Tibial nerve (tissue), 4 donors: ENCODE measurements around the gene DNAH14. TPM values are rescaled to one million over a fixed set of nuclear protein-coding genes. Genes with fewer than 3 reads are reported as not detected.

Source experiments
- DNase-seq, 2 donors: peaks; one replicate each; pipeline ENCODE4 v3.0.0-alpha.2; 2019; ENCODE audit warnings: low spot score in 2 of 2
- H3K27ac ChIP-seq, 4 donors: fragments of 200-600 bp; sonication (generic) in 3 of 4; one replicate each; pipeline ENCODE4 v1.5.1; 2017 to 2019; ENCODE audit warnings: mild to moderate bottlenecking in 1 of 4
- H3K27me3 ChIP-seq, 2 donors: fragments of 200-600 bp; sonication (generic) in 1 of 2; one replicate each; pipeline versions ENCODE4 v1.5.1 to v1.6.0; 2017 to 2019
- H3K36me3 ChIP-seq, 3 donors: fragments of 200-600 bp; sonication (generic); one replicate each; pipeline ENCODE4 v1.5.1; 2018 to 2019
- H3K4me1 ChIP-seq, 4 donors: fragments of 200-600 bp; sonication (generic) in 3 of 4; one replicate each; pipeline ENCODE4 v1.5.1; 2017 to 2019
- H3K4me3 ChIP-seq, 4 donors: fragments of 200-600 bp; sonication (generic) in 3 of 4; one replicate each; pipeline ENCODE4 v1.5.1; 2017 to 2019; ENCODE audit warnings: mild to moderate bottlenecking in 1 of 4, moderate library complexity in 1 of 4
- H3K9me3 ChIP-seq, 4 donors: fragments of 200-600 bp; sonication (generic) in 3 of 4; one replicate each; pipeline ENCODE4 v1.5.1; 2017 to 2019
- EP300 ChIP-seq, 2 donors: sonication (generic); formaldehyde crosslinking; IDR thresholded peaks; one replicate each; pipeline ENCODE4 v1.6.1; 2017; ENCODE audit warnings: antibody characterized with exemption in 2 of 2, mild to moderate bottlenecking in 1 of 2
- POLR2A ChIP-seq, 2 donors: fragments of 450-650 bp; IDR thresholded peaks; one replicate each; pipeline ENCODE4 v1.6.1; 2017; ENCODE audit warnings: antibody characterized with exemption in 2 of 2, mild to moderate bottlenecking in 2 of 2, moderate library complexity in 2 of 2
- WGBS, 2 donors: methylation state at CpG; one replicate each; pipeline ENCODE4 v1.1.5; 2018; 5-methylcytosine and 5-hydroxymethylcytosine counted together
- total RNA-seq, 4 donors: library from RNA; depleted of rRNA; stranded (reverse); fragments of >200 nt; gene quantifications; one replicate each; pipeline ENCODE4 v1.1.0, GENCODE V29; 2016
- TF ChIP-seq, protein P1 (sequence below), 5 experiments: fragments of 200-600 bp in 3 of 5; fragments of 450-650 bp in 2 of 5; sonication (generic) in 3 of 5; IDR thresholded peaks; one replicate each; pipeline ENCODE4 v1.5.1; 2016 to 2019; ENCODE audit warnings: antibody characterized with exemption in 5 of 5, mild to moderate bottlenecking in 3 of 5, moderate library complexity in 2 of 5

DNAH14 gene
- total RNA-seq, 4 donors from 2014 or later = 1.2 to 6.5 (median 4.4) TPM

DNA sequence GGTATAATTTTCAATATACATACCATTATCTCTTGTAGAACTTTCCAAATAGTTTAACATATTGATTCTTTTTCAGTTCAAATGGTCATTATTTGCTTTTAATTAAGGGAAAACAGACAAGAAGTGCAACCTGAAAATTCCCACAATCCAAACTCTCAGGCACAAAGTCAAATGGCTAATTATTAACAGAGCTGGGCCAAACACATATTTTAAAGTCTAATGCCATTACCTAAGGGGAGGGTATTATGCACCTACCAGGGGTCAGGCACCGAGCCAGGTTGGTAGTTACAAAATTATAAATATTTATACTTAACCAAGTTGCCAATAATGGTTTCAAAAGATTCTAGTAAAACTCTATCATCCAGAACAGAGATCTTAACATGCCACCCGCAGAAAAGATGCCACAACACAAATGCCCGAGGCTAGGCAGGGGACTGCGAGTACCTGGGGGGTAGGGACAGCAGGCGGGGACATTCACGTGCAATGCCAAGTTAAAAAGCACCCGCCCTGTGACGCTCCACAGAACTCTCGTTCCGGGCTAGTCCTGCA lies 483.4 kb downstream of the DNAH14 start:
- H3K4me1 ChIP-seq = peaks cover 0 to 3% (median 0%) of the 10 kb centered on the region in 4 donors
- peaks cover 4 to 84% (median 5%) of the 10 kb centered on the region in 3 donors for H3K36me3 ChIP-seq
- no peaks in the 10 kb centered on the region for H3K9me3 ChIP-seq
- no peaks in the 10 kb centered on the region for H3K27me3 ChIP-seq
- no peak for DNase-seq
- TF ChIP-seq EP300 (IDR thresholded peaks at IDR 0.05) = no peak
- no peak for TF ChIP-seq POLR2A (IDR thresholded peaks at IDR 0.05)
- TF ChIP-seq, protein P1, sequence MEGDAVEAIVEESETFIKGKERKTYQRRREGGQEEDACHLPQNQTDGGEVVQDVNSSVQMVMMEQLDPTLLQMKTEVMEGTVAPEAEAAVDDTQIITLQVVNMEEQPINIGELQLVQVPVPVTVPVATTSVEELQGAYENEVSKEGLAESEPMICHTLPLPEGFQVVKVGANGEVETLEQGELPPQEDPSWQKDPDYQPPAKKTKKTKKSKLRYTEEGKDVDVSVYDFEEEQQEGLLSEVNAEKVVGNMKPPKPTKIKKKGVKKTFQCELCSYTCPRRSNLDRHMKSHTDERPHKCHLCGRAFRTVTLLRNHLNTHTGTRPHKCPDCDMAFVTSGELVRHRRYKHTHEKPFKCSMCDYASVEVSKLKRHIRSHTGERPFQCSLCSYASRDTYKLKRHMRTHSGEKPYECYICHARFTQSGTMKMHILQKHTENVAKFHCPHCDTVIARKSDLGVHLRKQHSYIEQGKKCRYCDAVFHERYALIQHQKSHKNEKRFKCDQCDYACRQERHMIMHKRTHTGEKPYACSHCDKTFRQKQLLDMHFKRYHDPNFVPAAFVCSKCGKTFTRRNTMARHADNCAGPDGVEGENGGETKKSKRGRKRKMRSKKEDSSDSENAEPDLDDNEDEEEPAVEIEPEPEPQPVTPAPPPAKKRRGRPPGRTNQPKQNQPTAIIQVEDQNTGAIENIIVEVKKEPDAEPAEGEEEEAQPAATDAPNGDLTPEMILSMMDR (IDR thresholded peaks at IDR 0.05) = no peak
- 88 to 89% methylated on average over 10 of the region's 10 CpGs for WGBS, 2 donors
- H3K4me3 ChIP-seq = no peak overlapping the region
- no peak overlapping the region for H3K27ac ChIP-seq

DNA sequence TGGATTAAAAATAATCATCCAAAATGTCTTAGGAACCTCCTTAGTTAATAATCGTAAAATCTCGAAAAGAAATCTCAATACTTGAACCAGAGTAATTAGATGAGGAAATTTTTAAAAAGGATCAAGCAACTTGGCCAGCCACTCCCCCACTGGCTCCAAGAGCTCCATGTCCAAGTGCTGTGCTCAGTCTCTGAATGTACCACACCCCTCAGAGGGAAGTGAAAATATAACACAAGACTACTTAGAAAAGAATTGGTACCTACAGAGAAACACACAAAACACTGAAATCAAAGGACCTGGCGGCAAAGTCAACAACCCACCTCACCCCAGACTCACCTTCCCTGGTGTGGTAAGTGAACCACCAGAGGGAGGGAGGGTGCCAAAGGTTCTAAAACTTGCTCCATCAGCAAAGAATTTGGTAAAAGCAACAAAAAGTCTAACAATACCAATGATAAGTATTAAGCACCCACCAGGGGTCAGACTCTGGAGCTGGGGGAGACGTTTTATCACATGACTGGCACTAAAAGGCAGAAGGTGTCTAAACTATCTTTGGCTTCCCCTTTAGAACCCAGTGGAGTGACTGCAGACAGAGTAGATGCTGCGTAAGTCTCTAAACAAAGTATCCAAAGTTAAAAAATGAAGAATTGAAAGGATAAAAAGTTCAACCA lies 484.4 kb downstream of the DNAH14 start:
- WGBS, 2 donors = 85 to 89% methylated on average over 5 of the region's 5 CpGs
- no peak for DNase-seq
- TF ChIP-seq, protein P1 (IDR thresholded peaks at IDR 0.05) = no peak
- TF ChIP-seq POLR2A (IDR thresholded peaks at IDR 0.05) (no peak), EP300 (IDR thresholded peaks at IDR 0.05) (no peak)

GRCh38 chr1:225415307-225415706 lies 485.8 kb downstream of the DNAH14 start:
- Histone ChIP-seq H3K27ac (no peak overlapping the region), H3K27me3 (no peaks in the 10 kb centered on the region), H3K4me3 (no peak overlapping the region), H3K36me3 (peaks cover 2 to 91% (median 4%) of the 10 kb centered on the region in 3 donors), H3K9me3 (no peaks in the 10 kb centered on the region), H3K4me1 (peaks cover 0 to 4% (median 0%) of the 10 kb centered on the region in 4 donors)
- DNase-seq = no peak
- 97 to 99% methylated on average over 4 of the region's 4 CpGs for WGBS, 2 donors
- TF ChIP-seq EP300 (IDR thresholded peaks at IDR 0.05) = no peak
- no peak for TF ChIP-seq POLR2A (IDR thresholded peaks at IDR 0.05)
- TF ChIP-seq, protein P1 (IDR thresholded peaks at IDR 0.05) = no peak

More for the DNA sequence above, 484.4 kb downstream of the DNAH14 start:
- Histone ChIP-seq H3K27me3 (no peaks in the 10 kb centered on the region), H3K27ac (no peak overlapping the region), H3K9me3 (no peaks in the 10 kb centered on the region), H3K4me1 (peaks cover 0 to 4% (median 0%) of the 10 kb centered on the region in 4 donors), H3K4me3 (no peak overlapping the region), H3K36me3 (peaks cover 4 to 89% (median 5%) of the 10 kb centered on the region in 3 donors)

GRCh38 chr1:225415967-225416745 lies 486.7 kb downstream of the DNAH14 start:
- 90 to 93% methylated on average over 11 of the region's 11 CpGs for WGBS, 2 donors
- Histone ChIP-seq H3K4me1 (peaks cover 0 to 4% (median 0%) of the 10 kb centered on the region in 4 donors), H3K4me3 (no peak overlapping the region), H3K27ac (no peak overlapping the region), H3K9me3 (no peaks in the 10 kb centered on the region), H3K36me3 (peaks cover 2 to 91% (median 4%) of the 10 kb centered on the region in 3 donors), H3K27me3 (no peaks in the 10 kb centered on the region)
- TF ChIP-seq, protein P1 (IDR thresholded peaks at IDR 0.05) = no peak
- no peak for TF ChIP-seq EP300 (IDR thresholded peaks at IDR 0.05)
- no peak for TF ChIP-seq POLR2A (IDR thresholded peaks at IDR 0.05)
- no peak for DNase-seq
